Panc1 (cell line): Measurements from ENCODE around the gene SOWAHD. TPM values are rescaled to one million over a fixed set of nuclear protein-coding genes. Genes with fewer than 3 reads are reported as not detected.

Source experiments
- ATAC-seq: fragments of 200-7000 bp; cut with Tn5 transposase; 2 replicates; pipeline ENCODE4 v1.9.1; 2020; ENCODE audit warnings: mild to moderate bottlenecking, moderate library complexity
- Bru-seq: library from RNA; stranded (reverse); fragments of 400-500 nt; gene quantifications from one replicate; lab custom pipeline; 2021; lab: Mats Ljungman, UMichigan
- BruChase-seq, 2 experiments: library from RNA; stranded (reverse); fragments of 400-500 nt; gene quantifications; one replicate each; lab custom pipeline; 2021; lab: Mats Ljungman, UMichigan
- BruUV-seq: library from RNA; stranded (reverse); fragments of 400-500 nt; replicated peaks from 2 replicates; lab custom pipeline; 2021; lab: Mats Ljungman, UMichigan
- CTCF ChIA-PET: fragments of 300-600 bp; sonication (Branson Sonifier 250); formaldehyde crosslinking; loops from one replicate; lab custom pipeline; 2022; ENCODE audit warnings: antibody characterized with exemption; lab: Charles Lee
- POLR2A ChIA-PET: fragments of 300-600 bp; sonication (Branson Sonifier 250); formaldehyde crosslinking; loops from one replicate; lab custom pipeline; 2022; ENCODE audit warnings: antibody characterized with exemption; lab: Charles Lee
- DNase-seq: peaks from one replicate; pipeline ENCODE4 v3.0.0-alpha.2; 2010; ENCODE audit warnings: low read depth, low spot score
- H3K27ac ChIP-seq: 2 replicates; pipeline ENCODE4 v1.5.1; 2011; ENCODE audit warnings: mild to moderate bottlenecking, low read length, inconsistent platforms
- H3K27me3 ChIP-seq: fragments of 200-500 bp; sonication (Bioruptor generic); 2 replicates; pipeline ENCODE4 v1.6.0; 2014; ENCODE audit warnings: low read length, inconsistent platforms; ENCODE audit not compliant: control insufficient read depth, insufficient read depth
- H3K36me3 ChIP-seq: fragments of 200-500 bp; sonication (Bioruptor generic); 2 replicates; pipeline ENCODE4 v1.5.1; 2014; ENCODE audit warnings: inconsistent platforms, mild to moderate bottlenecking, low read length, moderate library complexity; ENCODE audit not compliant: control insufficient read depth, insufficient read depth
- H3K4me1 ChIP-seq: 2 replicates; pipeline ENCODE4 v1.5.1; 2011; ENCODE audit warnings: inconsistent platforms, mild to moderate bottlenecking, low read length, moderate library complexity; ENCODE audit not compliant: control insufficient read depth, insufficient read depth
- H3K4me3 ChIP-seq, 2 experiments: 2 replicates each; pipeline ENCODE4 v1.5.1; 2011 to 2012; ENCODE audit warnings: low read depth in 2 of 2, low read length in 2 of 2, mild to moderate bottlenecking in 2 of 2, inconsistent platforms in 1 of 2, moderate library complexity in 1 of 2
- H3K9me3 ChIP-seq: fragments of 200-500 bp; sonication (Bioruptor generic); 2 replicates; pipeline ENCODE4 v1.5.1; 2014; ENCODE audit warnings: low read depth, mild to moderate bottlenecking, inconsistent platforms, low read length, moderate library complexity; ENCODE audit not compliant: control insufficient read depth, insufficient read depth
- CTCF ChIP-seq: fragments of 450-650 bp; IDR thresholded peaks from 2 replicates; pipeline ENCODE4 v1.5.1; 2017; ENCODE audit warnings: mild to moderate bottlenecking
- POLR2AphosphoS5 ChIP-seq: IDR thresholded peaks from 2 replicates; pipeline ENCODE4 v1.6.1; 2012; ENCODE audit warnings: mild to moderate bottlenecking, low read depth, low read length, moderate library complexity
- REST ChIP-seq, 2 experiments: IDR thresholded peaks; 2 replicates each; pipeline ENCODE4 v1.6.1; 2011 to 2012; ENCODE audit warnings: low read depth in 2 of 2, control low read depth in 1 of 2, low read length in 1 of 2, mild to moderate bottlenecking in 1 of 2, moderate library complexity in 1 of 2; ENCODE audit not compliant: insufficient read depth in 1 of 2
- SIN3A ChIP-seq: IDR thresholded peaks from 2 replicates; pipeline ENCODE4 v1.6.1; 2012; ENCODE audit warnings: low read depth, mild to moderate bottlenecking, low read length, moderate library complexity, borderline replicate concordance; ENCODE audit not compliant: insufficient read depth
- TCF7L2 ChIP-seq: IDR thresholded peaks from 2 replicates; pipeline ENCODE4 v1.6.1; 2011; ENCODE audit warnings: mild to moderate bottlenecking, low read depth, low read length, inconsistent platforms
- in situ Hi-C: cut with HindIII; loops from 2 replicates; pipeline ENCODE4 v1.10.0; 2016; ENCODE audit warnings: low sequenced_read_pairs, low pct_unique_long_range_greater_than_20kb
- intact Hi-C: fragments of 100-400 bp; cut with micrococcal nuclease; formaldehyde crosslinking; loops from one replicate; pipeline ENCODE4 v1.10.0; 2022; ENCODE audit not compliant: unreplicated experiment
- long read RNA-seq: library from polyadenylated mRNA; unstranded; transcript quantifications from one replicate; pipeline ENCODE4 v2.0.0, GENCODE V29; 2021; ENCODE audit not compliant: unreplicated experiment
- polyA plus RNA-seq: library from polyadenylated mRNA; unstranded; fragments of >200 nt; gene quantifications from one replicate; pipeline ENCODE4 v1.2.1, GENCODE V29; 2012; ENCODE audit warnings: missing spikeins; ENCODE audit not compliant: insufficient read length
- total RNA-seq: library from RNA; stranded (reverse); gene quantifications from one replicate; pipeline ENCODE4 v1.2.1, GENCODE V29; 2021; ENCODE audit not compliant: unreplicated experiment

Gene SOWAHD
- total RNA-seq (1.1 TPM), Bru-seq, nascent RNA (percentile 26 among the genes with signal in this experiment), BruChase-seq, experiment 1, labeled RNA remaining after a 2-hour chase (percentile 26 among the genes with signal in this experiment), BruChase-seq, experiment 2, labeled RNA remaining after a 6-hour chase (not detected)
- 0.75 TPM for polyA plus RNA-seq
- long read RNA-seq, partial matches to known transcripts: 0 of 1 reads
- long read RNA-seq, other reads (novel, unspliced or antisense): 0 of 1 reads

GRCh38 chrX:119757979-119758730 is at the start of gene SOWAHD:
SOWAHD (plus strand) TSS chrX:119758588; CDS start chrX:119758668, 80 bp downstream.
- Histone ChIP-seq H3K9me3 (no peaks in the 10 kb centered on the region), H3K36me3 (no peaks in the 10 kb centered on the region), H3K27ac (no peak within 1 kb of the TSS), H3K4me1 (peaks cover 12% of the 10 kb centered on the region), H3K27me3 (no peaks in the 10 kb centered on the region), H3K4me3 (peak within 1 kb of the TSS; percentile 54 to 58)
- ChIA-PET POLR2A (interaction anchor here (0.6 to 1.1 kb wide), 5 partner anchors 27 to 191 kb away, joined by 3 to 6 read pairs (median 4); partner anchors contain the start of genes RPL39 and SEPTIN6), CTCF (interaction anchor here (0.6 to 1.8 kb wide), 5 partner anchors 13 to 154 kb away, joined by 3 to 8 read pairs (median 3); no protein-coding TSS in a partner anchor)
- in situ Hi-C loops: no loop called here
- no peak for DNase-seq
- intact Hi-C loops: loop anchor here (10.0 kb wide), 1 partner anchor 143 kb away; no protein-coding TSS in a partner anchor
- peak; percentile 67 for ATAC-seq
- no TSS peak for BruUV-seq
- TF ChIP-seq CTCF (no peak), SIN3A (no peak), POLR2AphosphoS5 (no peak), REST (IDR thresholded peaks at IDR 0.05; ENCODE audit: insufficient read depth in 1 of 2, low read depth in 2 of 2, low read length in 1 of 2) (no peak), TCF7L2 (no peak)

- DNase-seq: no peak
- BruUV-seq: no TSS peak
- H3K4me3 ChIP-seq: no peak overlapping the region
- no peaks in the 10 kb centered on the region for H3K27me3 ChIP-seq
- no peak overlapping the region for H3K27ac ChIP-seq
- no peaks in the 10 kb centered on the region for H3K4me1 ChIP-seq
- TF ChIP-seq POLR2AphosphoS5: no peak
- TF ChIP-seq REST (IDR thresholded peaks at IDR 0.05; ENCODE audit: insufficient read depth in 1 of 2, low read depth in 2 of 2, low read length in 1 of 2): no peak
- no peak for TF ChIP-seq CTCF
- no peak for TF ChIP-seq TCF7L2
- TF ChIP-seq SIN3A: no peak
- intact Hi-C loops: no loop called here
- ChIA-PET CTCF (interaction anchor here (0.6 kb wide), 1 partner anchor 40 kb away, joined by 4 read pairs; no protein-coding TSS in a partner anchor), POLR2A (interaction anchor here (0.7 kb wide), 1 partner anchor 196 kb away, joined by 8 read pairs; no protein-coding TSS in a partner anchor)
- ATAC-seq: no peak
- H3K9me3 ChIP-seq: no peaks in the 10 kb centered on the region
- in situ Hi-C loops: no loop called here
- H3K36me3 ChIP-seq: no peaks in the 10 kb centered on the region
Observed at GRCh38 chrX:119708936-119709335, 49.5 kb upstream of the SOWAHD start.
